Osteocyte (in vitro differentiated cells): ENCODE data around the gene SAT1. TPM values are rescaled to one million over a fixed set of nuclear protein-coding genes. Genes with fewer than 3 reads are reported as not detected.
"Not testable (repeated sequence)": the region's sequence is repeated elsewhere in the genome, so short reads cannot be mapped to it uniquely, and the experiment has no call there.

Source experiments
- DNase-seq: peaks from one replicate; pipeline ENCODE4 v3.0.0; 2021; ENCODE audit warnings: mixed read lengths; ENCODE audit not compliant: unreplicated experiment; ENCODE audit errors: extremely low spot score
- H3K27ac Mint-ChIP-seq: one replicate; pipeline ENCODE4 v1.8.0; 2021; ENCODE audit warnings: mild to moderate bottlenecking, mixed read lengths; ENCODE audit not compliant: unreplicated experiment
- H3K27me3 Mint-ChIP-seq: one replicate; pipeline ENCODE4 v1.8.0; 2021; ENCODE audit warnings: mixed read lengths; ENCODE audit not compliant: unreplicated experiment
- H3K36me3 Mint-ChIP-seq: one replicate; pipeline ENCODE4 v1.8.0; 2021; ENCODE audit warnings: mixed read lengths; ENCODE audit not compliant: unreplicated experiment
- H3K4me1 Mint-ChIP-seq: one replicate; pipeline ENCODE4 v1.8.0; 2021; ENCODE audit warnings: mixed read lengths; ENCODE audit not compliant: unreplicated experiment
- H3K4me3 Mint-ChIP-seq: one replicate; pipeline ENCODE4 v1.8.0; 2021; ENCODE audit warnings: mild to moderate bottlenecking, moderate library complexity, mixed read lengths; ENCODE audit not compliant: unreplicated experiment
- H3K9me3 Mint-ChIP-seq: one replicate; pipeline ENCODE4 v1.8.0; 2021; ENCODE audit warnings: mixed read lengths; ENCODE audit not compliant: unreplicated experiment
- total RNA-seq: library from RNA; stranded (reverse); gene quantifications from 2 replicates; pipeline ENCODE4 v1.2.1, GENCODE V29; 2021
- TF ChIP-seq, protein P1 (sequence below): fragments of 200-600 bp; sonication (generic); IDR thresholded peaks from 2 replicates; pipeline ENCODE4 v1.5.0; 2021; ENCODE audit warnings: antibody characterized with exemption, mild to moderate bottlenecking, moderate library complexity

The SAT1 gene
- total RNA-seq, 1 donor from 2014 or later, result 234 TPM

- Mint-ChIP-seq H3K36me3 (no peaks in the 10 kb centered on the region), H3K9me3 (no peaks in the 10 kb centered on the region), H3K27me3 (no peaks in the 10 kb centered on the region), H3K27ac (peak within 1 kb of the TSS; percentile 97), H3K4me3 (peak within 1 kb of the TSS; percentile 86), H3K4me1 (peaks cover 30% of the 10 kb centered on the region)
- peak; percentile 94 for DNase-seq
- TF ChIP-seq, protein P1, sequence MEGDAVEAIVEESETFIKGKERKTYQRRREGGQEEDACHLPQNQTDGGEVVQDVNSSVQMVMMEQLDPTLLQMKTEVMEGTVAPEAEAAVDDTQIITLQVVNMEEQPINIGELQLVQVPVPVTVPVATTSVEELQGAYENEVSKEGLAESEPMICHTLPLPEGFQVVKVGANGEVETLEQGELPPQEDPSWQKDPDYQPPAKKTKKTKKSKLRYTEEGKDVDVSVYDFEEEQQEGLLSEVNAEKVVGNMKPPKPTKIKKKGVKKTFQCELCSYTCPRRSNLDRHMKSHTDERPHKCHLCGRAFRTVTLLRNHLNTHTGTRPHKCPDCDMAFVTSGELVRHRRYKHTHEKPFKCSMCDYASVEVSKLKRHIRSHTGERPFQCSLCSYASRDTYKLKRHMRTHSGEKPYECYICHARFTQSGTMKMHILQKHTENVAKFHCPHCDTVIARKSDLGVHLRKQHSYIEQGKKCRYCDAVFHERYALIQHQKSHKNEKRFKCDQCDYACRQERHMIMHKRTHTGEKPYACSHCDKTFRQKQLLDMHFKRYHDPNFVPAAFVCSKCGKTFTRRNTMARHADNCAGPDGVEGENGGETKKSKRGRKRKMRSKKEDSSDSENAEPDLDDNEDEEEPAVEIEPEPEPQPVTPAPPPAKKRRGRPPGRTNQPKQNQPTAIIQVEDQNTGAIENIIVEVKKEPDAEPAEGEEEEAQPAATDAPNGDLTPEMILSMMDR, result no peak
Observed at GRCh38 chrX:23742697-23743622, 40.0 kb upstream of the SAT1 start, which contains the start of gene ACOT9. Gene ACOT9 (minus strand): TSS chrX:23743276. CDS start chrX:23743144, 132 bp downstream.

- peak overlapping the region; percentile 97 for H3K27ac Mint-ChIP-seq
- not testable (repeated sequence) for DNase-seq, H3K27me3 Mint-ChIP-seq, H3K36me3 Mint-ChIP-seq, H3K9me3 Mint-ChIP-seq
- peaks cover 24% of the 10 kb centered on the region for H3K4me1 Mint-ChIP-seq
- peak overlapping the region; percentile 86 for H3K4me3 Mint-ChIP-seq
Observed at GRCh38 chrX:23743623-23743971, 39.4 kb upstream of the SAT1 start.

DNA sequence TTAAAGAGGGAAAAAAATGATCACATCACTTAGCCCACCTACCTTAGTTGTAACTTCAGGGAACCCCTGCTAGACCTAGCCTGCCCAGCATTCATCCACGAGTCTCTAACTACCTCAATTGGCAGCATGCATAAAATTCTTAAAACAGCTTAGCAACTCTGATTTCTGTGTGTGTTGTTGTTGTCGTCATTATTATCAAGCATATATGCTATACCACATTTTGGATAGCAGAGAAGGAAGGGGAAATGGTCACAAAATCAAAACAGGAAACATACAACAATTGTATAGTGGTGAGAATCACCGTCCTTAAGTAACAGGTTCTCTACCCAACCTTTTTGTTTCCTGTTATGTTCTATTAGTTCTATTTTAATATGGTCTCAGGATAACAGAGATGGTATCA is 37.2 kb upstream of the SAT1 start:
- H3K4me1 Mint-ChIP-seq, result peaks cover 16% of the 10 kb centered on the region
- no peak for DNase-seq
- H3K27ac Mint-ChIP-seq, result no peak overlapping the region
- no peaks in the 10 kb centered on the region for H3K27me3 Mint-ChIP-seq
- H3K36me3 Mint-ChIP-seq, result no peaks in the 10 kb centered on the region
- TF ChIP-seq, protein P1, result no peak
- H3K9me3 Mint-ChIP-seq, result no peaks in the 10 kb centered on the region
- no peak overlapping the region for H3K4me3 Mint-ChIP-seq

GRCh38 chrX:23749129-23749528 is 33.8 kb upstream of the SAT1 start:
- Mint-ChIP-seq H3K4me3 (no peak overlapping the region), H3K36me3 (no peaks in the 10 kb centered on the region), H3K27ac (no peak overlapping the region), H3K9me3 (no peaks in the 10 kb centered on the region), H3K4me1 (peaks cover 13% of the 10 kb centered on the region), H3K27me3 (no peaks in the 10 kb centered on the region)
- TF ChIP-seq, protein P1, result no peak
- no peak for DNase-seq

DNA sequence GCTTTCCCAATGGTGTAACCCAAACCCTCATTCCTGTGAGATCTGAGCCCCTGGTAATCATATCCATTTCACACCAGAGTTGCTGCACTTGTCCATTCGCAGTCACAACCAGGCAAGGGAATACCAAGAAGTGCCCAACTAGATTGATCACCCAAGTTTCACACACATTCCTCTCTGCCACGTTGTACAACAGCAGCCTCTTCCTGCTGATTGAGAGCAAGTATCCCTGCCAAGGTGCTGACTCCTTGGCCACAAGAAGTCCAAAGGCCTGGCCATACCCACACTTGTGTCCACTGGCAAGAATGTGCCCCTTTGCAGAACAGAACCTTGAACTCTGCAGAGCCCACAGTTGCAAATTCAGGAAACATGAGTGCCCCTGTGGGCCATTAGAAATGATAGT is 33.4 kb upstream of the SAT1 start:
- Mint-ChIP-seq H3K4me1 (peaks cover 13% of the 10 kb centered on the region), H3K27me3 (no peaks in the 10 kb centered on the region), H3K4me3 (no peak overlapping the region), H3K36me3 (no peaks in the 10 kb centered on the region), H3K27ac (no peak overlapping the region), H3K9me3 (no peaks in the 10 kb centered on the region)
- DNase-seq, result no peak
- TF ChIP-seq, protein P1, result no peak
